ENCODE results near the gene C1QTNF2.
A peak's percentile ranks its signal among the peaks of the same experiment; 100 is the strongest.

The C1QTNF2 gene

GRCh38 chr5:160312960-160313727 lies 57.3 kb downstream of the C1QTNF2 start:
- CTCF ChIA-PET, result no interaction called here
- Mint-ChIP-seq H3K27ac (no peak overlapping the region), H3K27me3 (peaks cover 77% of the 10 kb centered on the region), H3K4me1 (peaks cover 7% of the 10 kb centered on the region), H3K36me3 (peaks cover 1% of the 10 kb centered on the region), H3K9me3 (no peaks in the 10 kb centered on the region), H3K4me3 (peak overlapping the region; percentile 61)
- DNase-seq, result no peak

- peak within 1 kb of the TSS; percentile 61 for H3K4me3 Mint-ChIP-seq
- peaks cover 1% of the 10 kb centered on the region for H3K36me3 Mint-ChIP-seq
- peaks cover 7% of the 10 kb centered on the region for H3K4me1 Mint-ChIP-seq
- no peaks in the 10 kb centered on the region for H3K9me3 Mint-ChIP-seq
- H3K27ac Mint-ChIP-seq, result no peak within 1 kb of the TSS
- CTCF ChIA-PET, result no interaction called here
- peaks cover 78% of the 10 kb centered on the region for H3K27me3 Mint-ChIP-seq
- peak; percentile 25 for DNase-seq
Measured at GRCh38 chr5:160312134-160312959, 58.1 kb downstream of the C1QTNF2 start, which contains the start of gene CCNJL. TSS of gene CCNJL (minus strand) at chr5:160312564. CDS start at chr5:160311923, 641 bp downstream.

GRCh38 chr5:160311491-160312133 lies 58.8 kb downstream of the C1QTNF2 start:
- H3K27me3 Mint-ChIP-seq, result peaks cover 84% of the 10 kb centered on the region

GRCh38 chr5:160310552-160311295 lies 59.7 kb downstream of the C1QTNF2 start:
- Mint-ChIP-seq H3K4me3 (no peak overlapping the region), H3K9me3 (no peaks in the 10 kb centered on the region), H3K27ac (no peak overlapping the region), H3K36me3 (peaks cover 1% of the 10 kb centered on the region), H3K4me1 (peaks cover 7% of the 10 kb centered on the region), H3K27me3 (peaks cover 79% of the 10 kb centered on the region)
- DNase-seq, result no peak
- CTCF ChIA-PET, result no interaction called here

More at GRCh38 chr5:160311491-160312133, 58.8 kb downstream of the C1QTNF2 start:
- no peak overlapping the region for H3K27ac Mint-ChIP-seq
- peaks cover 7% of the 10 kb centered on the region for H3K4me1 Mint-ChIP-seq
- peaks cover 1% of the 10 kb centered on the region for H3K36me3 Mint-ChIP-seq
- DNase-seq, result no peak
- H3K4me3 Mint-ChIP-seq, result peak overlapping the region; percentile 39
- CTCF ChIA-PET, result no interaction called here
- H3K9me3 Mint-ChIP-seq, result no peaks in the 10 kb centered on the region

GRCh38 chr5:160310140-160310539 lies 60.3 kb downstream of the C1QTNF2 start:
- no peak for DNase-seq
- no peak overlapping the region for H3K4me3 Mint-ChIP-seq
- H3K36me3 Mint-ChIP-seq, result peaks cover 1% of the 10 kb centered on the region
- no peak overlapping the region for H3K27ac Mint-ChIP-seq
- peaks cover 80% of the 10 kb centered on the region for H3K27me3 Mint-ChIP-seq
- CTCF ChIA-PET, result no interaction called here
- H3K9me3 Mint-ChIP-seq, result no peaks in the 10 kb centered on the region
- H3K4me1 Mint-ChIP-seq, result peaks cover 7% of the 10 kb centered on the region

- Mint-ChIP-seq H3K27me3 (peaks cover 64% of the 10 kb centered on the region), H3K9me3 (no peaks in the 10 kb centered on the region), H3K4me3 (no peak overlapping the region), H3K4me1 (peaks cover 2% of the 10 kb centered on the region), H3K36me3 (peaks cover 1% of the 10 kb centered on the region), H3K27ac (no peak overlapping the region)
- CTCF ChIA-PET, result no interaction called here
- DNase-seq, result no peak
Measured at GRCh38 chr5:160306696-160307095, 63.7 kb downstream of the C1QTNF2 start.

GRCh38 chr5:160305319-160305718 lies 65.1 kb downstream of the C1QTNF2 start:
- Mint-ChIP-seq H3K27ac (no peak overlapping the region), H3K4me1 (no peaks in the 10 kb centered on the region), H3K4me3 (no peak overlapping the region), H3K36me3 (no peaks in the 10 kb centered on the region), H3K27me3 (peaks cover 51% of the 10 kb centered on the region), H3K9me3 (no peaks in the 10 kb centered on the region)
- DNase-seq, result no peak
- CTCF ChIA-PET, result no interaction called here

GRCh38 chr5:160303690-160304089 lies 66.7 kb downstream of the C1QTNF2 start:
- no peaks in the 10 kb centered on the region for H3K36me3 Mint-ChIP-seq
- DNase-seq, result no peak
- H3K9me3 Mint-ChIP-seq, result no peaks in the 10 kb centered on the region
- H3K27ac Mint-ChIP-seq, result no peak overlapping the region
- no peaks in the 10 kb centered on the region for H3K4me1 Mint-ChIP-seq
- H3K27me3 Mint-ChIP-seq, result peaks cover 41% of the 10 kb centered on the region
- H3K4me3 Mint-ChIP-seq, result no peak overlapping the region
- CTCF ChIA-PET, result no interaction called here

- no peaks in the 10 kb centered on the region for H3K4me1 Mint-ChIP-seq
- H3K9me3 Mint-ChIP-seq, result no peaks in the 10 kb centered on the region
- CTCF ChIA-PET, result interaction anchor here (0.6 kb wide), 1 partner anchor 217 kb away, joined by 3 read pairs; no protein-coding TSS in a partner anchor
- no peak overlapping the region for H3K4me3 Mint-ChIP-seq
- H3K36me3 Mint-ChIP-seq, result no peaks in the 10 kb centered on the region
- H3K27ac Mint-ChIP-seq, result no peak overlapping the region
- H3K27me3 Mint-ChIP-seq, result peaks cover 8% of the 10 kb centered on the region
- no peak for DNase-seq
Measured at GRCh38 chr5:160298189-160298588, 72.2 kb downstream of the C1QTNF2 start.

- H3K36me3 Mint-ChIP-seq, result no peaks in the 10 kb centered on the region
- no peaks in the 10 kb centered on the region for H3K4me1 Mint-ChIP-seq
- H3K27ac Mint-ChIP-seq, result no peak overlapping the region
- H3K9me3 Mint-ChIP-seq, result no peaks in the 10 kb centered on the region
- no peak for DNase-seq
- H3K4me3 Mint-ChIP-seq, result no peak overlapping the region
- H3K27me3 Mint-ChIP-seq, result peaks cover 8% of the 10 kb centered on the region
- CTCF ChIA-PET, result no interaction called here
Measured at GRCh38 chr5:160297776-160298175, 72.7 kb downstream of the C1QTNF2 start.

Measured in activated naive CD4-positive, alpha-beta T cell treated with anti-CD3 and anti-CD28 coated beads, Interleukin-2, amount 10 ng/mL, durations not matched to agents 7 days and 5 days (primary cell).